ENCODE results near the gene DNAJB1. TPM values are rescaled to one million over a fixed set of nuclear protein-coding genes. Genes with fewer than 3 reads are reported as not detected.

Gene DNAJB1
- total RNA-seq, 1 experiment from 2014 or later = 149 TPM

GRCh38 chr19:14478113-14478545, 40.1 kb downstream of the DNAJB1 start:
- no peaks in the 10 kb centered on the region for H3K27me3 ChIP-seq (ENCODE audit: control insufficient read depth, insufficient read depth, low read length)
- H3K36me3 ChIP-seq (ENCODE audit: control insufficient read depth, insufficient read depth, low read length) = no peaks in the 10 kb centered on the region; the same call in 1 of the 2 replicates
- H3K4me3 ChIP-seq (ENCODE audit: low read depth in 2 of 2, low read length in 2 of 2) = no peak overlapping the region
- peaks cover 24% of the 10 kb centered on the region for H3K4me1 ChIP-seq (ENCODE audit: control insufficient read depth, insufficient read depth, low read length)
- TSS peak; percentile 89 for BruUV-seq (replicated peaks)
- TF ChIP-seq TCF7L2 (IDR thresholded peaks at IDR 0.05; ENCODE audit: low read depth, low read length) (no peak), CTCF (IDR thresholded peaks at IDR 0.05) (no peak), POLR2AphosphoS5 (IDR thresholded peaks at IDR 0.05; ENCODE audit: low read depth, low read length) (no peak), SIN3A (IDR thresholded peaks at IDR 0.05; ENCODE audit: borderline replicate concordance, insufficient read depth, low read depth, low read length) (no peak), REST (IDR thresholded peaks at IDR 0.05; ENCODE audit: insufficient read depth in 1 of 2, low read depth in 2 of 2, low read length in 1 of 2) (no peak)
- in situ Hi-C loops (cut with HindIII; ENCODE audit: low pct_unique_long_range_greater_than_20kb, low sequenced_read_pairs) (no loop called here), intact Hi-C loops (cut with micrococcal nuclease; ENCODE audit: unreplicated experiment) (no loop called here)
- ChIA-PET POLR2A (interaction anchor here (0.5 kb wide), 1 partner anchor 607 kb away, joined by 4 read pairs; no protein-coding TSS in a partner anchor), CTCF (no interaction called here)
- H3K9me3 ChIP-seq (ENCODE audit: control insufficient read depth, insufficient read depth, low read depth, low read length) = no peaks in the 10 kb centered on the region
- no peak overlapping the region for H3K27ac ChIP-seq (ENCODE audit: low read length)
- DNase-seq (ENCODE audit: low read depth, low spot score) (no peak), ATAC-seq (no peak)

- POLR2A ChIA-PET = interaction anchor here (0.5 kb wide), 1 partner anchor 607 kb away, joined by 4 read pairs; no protein-coding TSS in a partner anchor
Observed at GRCh38 chr19:14477418-14478112, 40.6 kb downstream of the DNAJB1 start.

More at GRCh38 chr19:14477418-14478112, 40.6 kb downstream of the DNAJB1 start:
- BruUV-seq (replicated peaks) = no TSS peak
- Histone ChIP-seq H3K27me3 (ENCODE audit: control insufficient read depth, insufficient read depth, low read length) (no peaks in the 10 kb centered on the region), H3K36me3 (ENCODE audit: control insufficient read depth, insufficient read depth, low read length) (no peaks in the 10 kb centered on the region; the same call in 1 of the 2 replicates), H3K27ac (ENCODE audit: low read length) (peak overlapping the region; percentile 21; the same call in 1 of the 2 replicates), H3K9me3 (ENCODE audit: control insufficient read depth, insufficient read depth, low read depth, low read length) (no peaks in the 10 kb centered on the region), H3K4me3 (ENCODE audit: low read depth in 2 of 2, low read length in 2 of 2) (no peak overlapping the region), H3K4me1 (ENCODE audit: control insufficient read depth, insufficient read depth, low read length) (peaks cover 24% of the 10 kb centered on the region)
- intact Hi-C loops (cut with micrococcal nuclease; ENCODE audit: unreplicated experiment) (no loop called here), in situ Hi-C loops (cut with HindIII; ENCODE audit: low pct_unique_long_range_greater_than_20kb, low sequenced_read_pairs) (no loop called here)
- no peak for DNase-seq (ENCODE audit: low read depth, low spot score)
- no peak for TF ChIP-seq POLR2AphosphoS5 (IDR thresholded peaks at IDR 0.05; ENCODE audit: low read depth, low read length)
- no peak for TF ChIP-seq TCF7L2 (IDR thresholded peaks at IDR 0.05; ENCODE audit: low read depth, low read length)
- no peak for TF ChIP-seq CTCF (IDR thresholded peaks at IDR 0.05)
- CTCF ChIA-PET = no interaction called here
- no peak for ATAC-seq

Measured in Panc1 (cell line).